ENCODE results near the gene KIRREL3. TPM values are rescaled to one million over a fixed set of nuclear protein-coding genes. Genes with fewer than 3 reads are reported as not detected.

Gene KIRREL3
- polyA plus RNA-seq, 2 of the 4 experiments (the other 2 are of a cell fraction): 3.0 to 11.0 TPM

GRCh38 chr11:126485021-126485792 is 515.4 kb downstream of the KIRREL3 start:
- no peak for FAIRE-seq
- no peaks in the 10 kb centered on the region for H3K9me3 ChIP-seq
- peaks cover 20% of the 10 kb centered on the region; the same call in 2 of the 3 replicates for H3K4me1 ChIP-seq
- POLR2A ChIA-PET: no interaction called here
- H3K4me2 ChIP-seq: no peak overlapping the region
- H3K4me3 ChIP-seq: no peak overlapping the region
- TF ChIP-seq CHD4 (IDR thresholded peaks at IDR 0.05; ENCODE audit: borderline replicate concordance) (no peak), CTCF (IDR thresholded peaks at IDR 0.05) (0 out of 3 replicates have a peak, but pooled peaks have one; percentile 6), MAZ (IDR thresholded peaks at IDR 0.05; ENCODE audit: borderline replicate concordance, low read depth, low read length) (no peak), ZC3H11A (IDR thresholded peaks at IDR 0.05) (no peak)
- no peak for ATAC-seq
- CTCF ChIA-PET: interaction anchor here (0.7 to 1.9 kb wide), 3 partner anchors 8 to 175 kb away, joined by 3 to 9 read pairs (median 3); no protein-coding TSS in a partner anchor
- peak overlapping the region in 1 of 2 experiments; percentile 64; a peak in 2 of 6 replicates for H3K27ac ChIP-seq
- 96% methylated on average over 9 of the region's 10 CpGs for WGBS (ENCODE audit: missing lambda C conversion rate)
- no peak for DNase-seq (ENCODE audit: low read depth in 1 of 2, low spot score in 1 of 2)

- Histone ChIP-seq H3K27ac (peak overlapping the region in 1 of 2 experiments; percentile 64; a peak in 2 of 6 replicates), H3K4me2 (peak overlapping the region; percentile 28; the same call in 2 of the 3 replicates), H3K9me3 (no peaks in the 10 kb centered on the region), H3K4me3 (no peak overlapping the region), H3K4me1 (peaks cover 20% of the 10 kb centered on the region; the same call in 2 of the 3 replicates)
- CTCF ChIA-PET: interaction anchor here (0.7 to 1.1 kb wide), 2 partner anchors 36 to 43 kb away, joined by 3 read pairs; no protein-coding TSS in a partner anchor
- DNase-seq (ENCODE audit: low read depth in 1 of 2, low spot score in 1 of 2): peak in 1 of 2 experiments; percentile 52
- TF ChIP-seq NFE2L2 (conservative IDR thresholded peaks at IDR 0.05; ENCODE audit: low read length): peak; percentile 66; the same call in 1 of the 2 replicates
- no peak for TF ChIP-seq REST (IDR thresholded peaks at IDR 0.05)
- TF ChIP-seq RCOR1 (IDR thresholded peaks at IDR 0.05; ENCODE audit: low read depth, low read length): no peak
- no peak for TF ChIP-seq HOXB13 (CRISPR knock-in tag; IDR thresholded peaks at IDR 0.05; ENCODE audit: low read depth)
- TF ChIP-seq MAFK (IDR thresholded peaks at IDR 0.05; ENCODE audit: partially characterized antibody): peak; percentile 89
- no peak for TF ChIP-seq HOXB5 (CRISPR knock-in tag; IDR thresholded peaks at IDR 0.05)
- TF ChIP-seq RAD21 (conservative IDR thresholded peaks at IDR 0.05 in 1 of 2, IDR thresholded peaks at IDR 0.05 in 1 of 2): no peak
- TF ChIP-seq GATA3 (IDR thresholded peaks at IDR 0.05; ENCODE audit: borderline replicate concordance): no peak
- no peak for TF ChIP-seq HEYL (CRISPR knock-in tag; IDR thresholded peaks at IDR 0.05)
- no peak for TF ChIP-seq SREBF2 (IDR thresholded peaks at IDR 0.05)
- TF ChIP-seq TP53 (CRISPR knock-in tag; IDR thresholded peaks at IDR 0.05): no peak
- no peak for TF ChIP-seq ZSCAN20 (CRISPR knock-in tag; IDR thresholded peaks at IDR 0.05)
- no peak for TF ChIP-seq FOSB (CRISPR knock-in tag; IDR thresholded peaks at IDR 0.05)
- TF ChIP-seq RNF2 (IDR thresholded peaks at IDR 0.05; ENCODE audit: borderline replicate concordance, low read depth): no peak
- TF ChIP-seq HDAC2 (IDR thresholded peaks at IDR 0.05): no peak
- no peak for FAIRE-seq
- ATAC-seq: peak in 1 of 2 experiments; percentile 46; a peak in 3 of 6 replicates
- 56% methylated on average over 2 of the region's 2 CpGs for WGBS (ENCODE audit: missing lambda C conversion rate)
- POLR2A ChIA-PET: no interaction called here
These were observed 516.3 kb downstream of the KIRREL3 start for GRCh38 chr11:126484266-126484665.

All from A549 (cell line).